ENCODE results near the gene CDH22.

The CDH22 gene

DNA sequence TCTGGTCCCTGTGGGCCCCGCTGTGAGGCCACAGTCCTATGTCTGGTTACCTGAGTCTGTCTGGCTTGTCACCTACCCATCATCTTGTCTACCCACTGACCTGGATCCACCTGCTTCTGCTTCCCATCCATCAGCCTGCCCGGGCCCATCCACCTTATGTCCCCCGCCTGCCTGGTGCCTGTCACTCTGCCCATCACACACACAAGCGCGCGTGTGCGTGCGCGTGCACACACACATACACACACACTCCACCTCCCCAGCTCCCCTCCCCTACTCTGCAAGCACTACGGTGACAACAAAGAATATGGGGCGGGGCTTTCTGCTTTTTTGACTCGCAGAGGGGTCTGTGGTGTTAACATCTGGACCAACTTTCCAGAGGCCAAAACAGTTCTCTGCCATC is 8.0 kb downstream of the CDH22 start:
- Histone ChIP-seq H3K4me1 (ENCODE audit: control insufficient read depth, insufficient read depth, low read length) (peaks cover 4% of the 10 kb centered on the region), H3K36me3 (ENCODE audit: control insufficient read depth, insufficient read depth, low read length) (no peaks in the 10 kb centered on the region), H3K9ac (ENCODE audit: low read length) (no peak overlapping the region), H3K27me3 (ENCODE audit: control insufficient read depth, insufficient read depth, low read length) (peaks cover 12% of the 10 kb centered on the region), H3K9me3 (ENCODE audit: control insufficient read depth, low read length) (no peaks in the 10 kb centered on the region), H3K4me3 (ENCODE audit: low read length) (no peak overlapping the region)

DNA sequence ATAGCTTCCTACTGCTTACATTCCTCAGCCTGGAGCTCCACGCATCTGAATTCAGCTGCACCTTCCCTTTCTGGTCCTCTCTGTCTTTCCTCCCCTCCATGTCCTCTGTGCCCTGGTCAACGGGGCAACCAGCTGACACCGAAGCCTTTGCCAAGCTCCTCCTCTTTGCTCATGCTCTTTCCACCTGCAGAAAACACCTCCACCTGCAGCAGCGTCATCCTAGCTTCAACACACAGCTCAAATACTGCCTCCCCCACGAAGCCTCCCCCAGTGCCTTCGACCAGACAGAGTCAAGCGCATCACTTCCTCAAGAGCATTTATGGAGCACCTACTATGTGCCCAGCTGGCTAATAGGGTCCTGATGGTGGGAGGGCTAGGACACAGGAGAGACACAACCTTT is 9.2 kb downstream of the CDH22 start:
- Histone ChIP-seq H3K4me3 (ENCODE audit: low read length) (no peak overlapping the region), H3K4me1 (ENCODE audit: control insufficient read depth, insufficient read depth, low read length) (no peaks in the 10 kb centered on the region), H3K9me3 (ENCODE audit: control insufficient read depth, low read length) (no peaks in the 10 kb centered on the region), H3K36me3 (ENCODE audit: control insufficient read depth, insufficient read depth, low read length) (no peaks in the 10 kb centered on the region), H3K9ac (ENCODE audit: low read length) (no peak overlapping the region), H3K27me3 (ENCODE audit: control insufficient read depth, insufficient read depth, low read length) (peaks cover 10% of the 10 kb centered on the region)

DNA sequence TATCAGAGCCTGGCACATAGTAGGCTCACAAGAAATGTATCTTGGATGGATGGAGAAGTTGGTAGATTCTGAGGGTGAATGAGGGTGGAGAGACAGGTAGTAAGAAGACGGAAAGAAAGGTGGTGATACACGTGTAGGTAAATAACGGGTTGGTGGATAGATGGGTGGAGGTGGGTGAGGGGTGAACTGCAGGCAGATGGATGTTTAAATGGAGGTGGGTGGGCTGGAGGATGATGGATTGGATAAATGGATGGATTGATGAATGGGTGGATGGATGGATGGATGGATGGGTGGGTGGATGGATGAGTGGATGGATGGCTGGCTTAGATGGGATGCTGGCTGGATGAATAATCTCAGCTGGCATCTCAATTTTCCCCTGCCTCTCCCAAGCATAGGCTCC is 9.9 kb downstream of the CDH22 start:
- H3K4me1 ChIP-seq (ENCODE audit: control insufficient read depth, insufficient read depth, low read length), result no peaks in the 10 kb centered on the region
- no peak overlapping the region for H3K9ac ChIP-seq (ENCODE audit: low read length)
- no peaks in the 10 kb centered on the region for H3K9me3 ChIP-seq (ENCODE audit: control insufficient read depth, low read length)
- no peak overlapping the region for H3K4me3 ChIP-seq (ENCODE audit: low read length)
- no peaks in the 10 kb centered on the region for H3K36me3 ChIP-seq (ENCODE audit: control insufficient read depth, insufficient read depth, low read length)
- H3K27me3 ChIP-seq (ENCODE audit: control insufficient read depth, insufficient read depth, low read length), result peaks cover 10% of the 10 kb centered on the region

DNA sequence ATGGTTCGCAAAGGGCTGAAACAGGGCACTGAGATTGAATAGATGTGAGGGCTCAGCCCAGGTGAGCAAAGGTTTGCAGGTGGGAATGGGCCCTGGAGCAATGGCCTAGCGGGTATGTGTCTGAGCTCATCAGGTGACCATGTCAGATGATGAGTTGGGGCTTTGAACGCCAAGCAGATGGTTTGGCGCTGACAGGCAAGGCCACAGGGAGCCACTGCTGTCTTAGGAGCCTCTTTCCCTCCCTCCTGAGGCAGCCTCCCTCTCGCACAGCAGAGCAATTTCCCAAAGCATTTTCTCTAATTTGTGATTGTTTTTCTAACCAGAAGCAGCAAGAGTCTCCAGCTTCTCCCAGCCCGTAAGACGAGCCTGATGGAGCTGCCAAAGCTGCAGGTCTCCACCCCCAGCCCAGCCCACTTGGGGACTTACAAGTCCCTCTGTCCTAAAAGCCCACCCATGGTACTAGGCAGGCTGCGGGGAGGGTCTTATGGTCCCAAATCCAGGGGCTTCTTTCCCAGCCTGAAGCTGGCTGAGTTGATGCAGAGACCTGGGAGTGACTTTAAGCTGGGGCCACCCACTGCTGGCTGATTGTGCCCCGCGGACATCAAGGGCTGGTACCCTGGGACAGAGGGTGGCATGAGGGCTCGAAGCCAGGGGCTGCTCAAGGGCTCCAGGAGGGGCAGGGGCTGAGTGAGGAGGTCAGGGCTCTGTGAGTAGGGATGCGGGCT is 11.6 kb downstream of the CDH22 start:
- Histone ChIP-seq H3K4me3 (ENCODE audit: low read length) (no peak overlapping the region), H3K36me3 (ENCODE audit: control insufficient read depth, insufficient read depth, low read length) (no peaks in the 10 kb centered on the region), H3K4me1 (ENCODE audit: control insufficient read depth, insufficient read depth, low read length) (no peaks in the 10 kb centered on the region), H3K9ac (ENCODE audit: low read length) (no peak overlapping the region), H3K9me3 (ENCODE audit: control insufficient read depth, low read length) (no peaks in the 10 kb centered on the region), H3K27me3 (ENCODE audit: control insufficient read depth, insufficient read depth, low read length) (peaks cover 1% of the 10 kb centered on the region)

DNA sequence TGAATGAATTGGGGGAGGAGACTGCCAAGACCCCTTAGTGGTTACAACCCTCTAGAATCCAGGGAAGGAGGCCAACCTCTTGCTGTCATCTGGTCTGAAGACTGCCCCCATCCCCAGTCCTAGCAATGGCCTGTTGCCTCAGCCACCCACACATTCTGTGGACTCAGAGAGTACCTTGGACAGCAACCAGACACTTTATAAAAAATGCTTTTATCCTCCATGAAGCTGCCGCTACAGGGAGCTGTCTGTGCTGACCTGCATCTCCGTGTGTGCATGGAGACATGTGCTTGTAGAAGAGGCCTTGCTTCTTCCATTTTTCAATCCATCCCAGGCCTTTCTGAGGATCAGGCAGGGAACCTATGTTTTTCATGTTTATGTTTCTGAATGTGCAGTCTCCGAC is 15.2 kb downstream of the CDH22 start:
- Histone ChIP-seq H3K4me1 (ENCODE audit: control insufficient read depth, insufficient read depth, low read length) (no peaks in the 10 kb centered on the region), H3K9ac (ENCODE audit: low read length) (no peak overlapping the region), H3K36me3 (ENCODE audit: control insufficient read depth, insufficient read depth, low read length) (no peaks in the 10 kb centered on the region), H3K4me3 (ENCODE audit: low read length) (no peak overlapping the region), H3K27me3 (ENCODE audit: control insufficient read depth, insufficient read depth, low read length) (peaks cover 5% of the 10 kb centered on the region), H3K9me3 (ENCODE audit: control insufficient read depth, low read length) (no peaks in the 10 kb centered on the region)

DNA sequence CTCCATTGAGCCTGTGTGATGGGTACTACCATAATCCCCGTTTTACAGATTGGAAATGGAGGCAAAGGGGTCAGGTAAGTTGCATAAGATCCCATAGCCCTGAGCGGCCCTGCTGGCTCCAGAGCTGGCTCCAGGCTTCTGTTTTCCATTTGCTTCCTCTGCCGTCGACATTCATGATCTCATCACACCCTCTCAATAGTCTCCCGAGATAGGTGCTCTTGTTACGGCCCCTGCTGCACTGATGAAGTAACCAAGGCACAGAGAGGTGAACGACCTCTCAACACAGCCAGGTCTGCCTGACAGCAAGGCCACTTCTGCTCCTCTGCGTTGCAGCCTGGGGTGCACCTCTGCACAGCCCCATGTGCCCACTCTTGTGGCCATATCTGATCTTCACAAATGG is 16.9 kb downstream of the CDH22 start:
- Histone ChIP-seq H3K27me3 (ENCODE audit: control insufficient read depth, insufficient read depth, low read length) (peaks cover 5% of the 10 kb centered on the region), H3K36me3 (ENCODE audit: control insufficient read depth, insufficient read depth, low read length) (no peaks in the 10 kb centered on the region), H3K4me1 (ENCODE audit: control insufficient read depth, insufficient read depth, low read length) (no peaks in the 10 kb centered on the region), H3K4me3 (ENCODE audit: low read length) (no peak overlapping the region), H3K9ac (ENCODE audit: low read length) (no peak overlapping the region), H3K9me3 (ENCODE audit: control insufficient read depth, low read length) (no peaks in the 10 kb centered on the region)

DNA sequence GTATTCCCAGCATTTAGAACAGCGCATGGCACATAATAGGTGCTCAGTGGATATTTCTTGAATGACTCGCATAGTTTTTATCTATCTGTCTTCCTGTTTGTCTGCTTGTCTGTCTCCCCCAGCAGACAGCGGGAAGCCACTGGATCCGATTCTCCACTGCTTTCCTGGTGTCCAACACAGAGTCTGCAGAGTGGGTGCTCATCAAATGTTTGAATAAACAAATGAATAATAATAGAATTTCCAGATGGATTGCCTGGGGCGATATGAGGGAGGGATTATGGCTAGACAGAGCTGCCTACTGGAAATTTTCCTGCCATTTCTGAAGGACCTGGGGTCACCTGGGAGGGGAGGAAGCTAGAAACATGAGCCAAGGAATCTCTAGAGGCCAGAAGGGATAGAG is 18.9 kb downstream of the CDH22 start:
- Histone ChIP-seq H3K4me3 (ENCODE audit: low read length) (no peak overlapping the region), H3K9ac (ENCODE audit: low read length) (no peak overlapping the region), H3K9me3 (ENCODE audit: control insufficient read depth, low read length) (no peaks in the 10 kb centered on the region), H3K36me3 (ENCODE audit: control insufficient read depth, insufficient read depth, low read length) (no peaks in the 10 kb centered on the region), H3K27me3 (ENCODE audit: control insufficient read depth, insufficient read depth, low read length) (peaks cover 9% of the 10 kb centered on the region), H3K4me1 (ENCODE audit: control insufficient read depth, insufficient read depth, low read length) (no peaks in the 10 kb centered on the region)

DNA sequence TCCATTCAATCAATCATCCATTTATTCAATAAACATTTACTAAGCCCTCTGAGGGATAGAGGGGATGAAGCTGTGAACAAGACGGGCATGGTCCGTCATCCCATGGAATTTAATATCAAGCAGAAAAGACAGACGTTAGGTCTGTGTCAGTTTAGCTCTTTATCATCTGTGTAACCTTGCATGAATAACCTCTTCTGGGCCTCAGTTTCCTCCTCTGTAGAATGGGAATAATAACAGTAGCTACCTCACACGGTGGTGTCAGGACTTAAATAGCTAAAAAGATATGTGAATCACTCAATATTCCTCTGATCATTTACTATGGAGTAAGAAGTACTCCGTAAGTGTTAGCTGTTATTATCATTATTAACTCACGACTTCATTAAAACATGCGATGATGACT is 21.3 kb downstream of the CDH22 start:
- Histone ChIP-seq H3K36me3 (ENCODE audit: control insufficient read depth, insufficient read depth, low read length) (no peaks in the 10 kb centered on the region), H3K27me3 (ENCODE audit: control insufficient read depth, insufficient read depth, low read length) (peaks cover 13% of the 10 kb centered on the region), H3K9ac (ENCODE audit: low read length) (no peak overlapping the region), H3K9me3 (ENCODE audit: control insufficient read depth, low read length) (no peaks in the 10 kb centered on the region), H3K4me3 (ENCODE audit: low read length) (no peak overlapping the region), H3K4me1 (ENCODE audit: control insufficient read depth, insufficient read depth, low read length) (no peaks in the 10 kb centered on the region)

DNA sequence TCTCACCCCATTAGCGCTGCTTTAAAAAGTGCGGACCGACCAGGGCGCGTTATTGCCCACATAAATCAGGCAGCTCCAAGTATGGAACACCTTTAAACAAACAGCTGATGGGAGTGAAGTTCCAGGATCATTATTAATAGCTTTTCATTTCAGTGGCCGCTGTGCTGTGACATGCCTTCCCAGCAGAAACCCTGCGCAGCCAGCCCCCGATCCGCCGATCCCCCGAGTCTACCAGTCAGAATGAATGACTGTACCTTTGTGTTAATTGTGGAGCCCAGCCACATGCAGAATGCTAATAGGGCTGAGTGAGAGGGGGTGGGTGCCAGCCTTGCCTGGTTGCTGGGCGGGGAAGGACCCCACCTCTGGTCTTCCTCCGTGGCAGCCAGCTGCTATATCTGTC is 21.9 kb downstream of the CDH22 start:
- Histone ChIP-seq H3K4me3 (ENCODE audit: low read length) (no peak overlapping the region), H3K9me3 (ENCODE audit: control insufficient read depth, low read length) (no peaks in the 10 kb centered on the region), H3K36me3 (ENCODE audit: control insufficient read depth, insufficient read depth, low read length) (no peaks in the 10 kb centered on the region), H3K4me1 (ENCODE audit: control insufficient read depth, insufficient read depth, low read length) (no peaks in the 10 kb centered on the region), H3K9ac (ENCODE audit: low read length) (no peak overlapping the region), H3K27me3 (ENCODE audit: control insufficient read depth, insufficient read depth, low read length) (peaks cover 9% of the 10 kb centered on the region)

DNA sequence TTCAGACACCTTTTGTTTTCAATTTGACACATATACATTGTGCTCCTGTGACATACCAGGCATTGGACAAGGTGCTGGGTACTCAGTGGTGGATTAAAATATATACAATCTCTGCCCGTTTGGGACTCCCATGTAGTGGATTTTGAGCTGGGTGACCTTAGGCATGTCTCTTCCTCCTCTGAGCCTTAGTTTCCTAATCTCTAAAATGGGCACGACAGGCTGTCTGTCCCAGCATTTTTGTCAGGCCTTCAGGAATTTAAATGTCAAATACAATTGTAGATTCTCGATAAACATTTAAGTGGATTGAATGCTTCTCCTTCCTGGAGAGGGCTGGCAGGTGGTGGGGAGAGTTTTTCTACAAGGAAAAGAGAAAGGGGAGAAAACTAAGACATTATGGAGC is 22.6 kb downstream of the CDH22 start:
- Histone ChIP-seq H3K27me3 (ENCODE audit: control insufficient read depth, insufficient read depth, low read length) (peaks cover 8% of the 10 kb centered on the region), H3K36me3 (ENCODE audit: control insufficient read depth, insufficient read depth, low read length) (no peaks in the 10 kb centered on the region), H3K9ac (ENCODE audit: low read length) (no peak overlapping the region), H3K9me3 (ENCODE audit: control insufficient read depth, low read length) (no peaks in the 10 kb centered on the region), H3K4me3 (ENCODE audit: low read length) (no peak overlapping the region), H3K4me1 (ENCODE audit: control insufficient read depth, insufficient read depth, low read length) (no peaks in the 10 kb centered on the region)

DNA sequence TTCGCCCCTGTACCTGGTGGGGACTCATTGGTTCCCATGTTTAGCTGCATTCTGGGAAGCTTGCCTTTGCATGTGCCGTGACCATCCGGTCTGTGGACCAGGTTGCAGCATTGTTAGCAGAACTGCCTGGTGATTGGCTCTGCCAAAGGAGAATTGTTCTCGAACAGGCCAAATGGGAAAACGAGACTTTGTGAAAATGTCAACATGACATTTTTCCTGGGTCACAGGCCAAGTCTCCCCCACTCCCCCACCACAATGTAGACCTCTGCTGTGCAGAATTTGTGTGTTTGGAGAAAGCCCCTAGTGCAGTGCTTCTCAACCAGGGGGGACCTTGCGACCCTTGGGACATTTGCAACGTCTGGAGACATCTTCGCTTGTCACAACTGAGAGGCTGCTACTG is 23.2 kb downstream of the CDH22 start:
- H3K9ac ChIP-seq (ENCODE audit: low read length), result no peak overlapping the region
- H3K36me3 ChIP-seq (ENCODE audit: control insufficient read depth, insufficient read depth, low read length), result no peaks in the 10 kb centered on the region
- H3K4me3 ChIP-seq (ENCODE audit: low read length), result no peak overlapping the region
- H3K9me3 ChIP-seq (ENCODE audit: control insufficient read depth, low read length), result no peaks in the 10 kb centered on the region
- H3K4me1 ChIP-seq (ENCODE audit: control insufficient read depth, insufficient read depth, low read length), result no peaks in the 10 kb centered on the region
- H3K27me3 ChIP-seq (ENCODE audit: control insufficient read depth, insufficient read depth, low read length), result peaks cover 8% of the 10 kb centered on the region

DNA sequence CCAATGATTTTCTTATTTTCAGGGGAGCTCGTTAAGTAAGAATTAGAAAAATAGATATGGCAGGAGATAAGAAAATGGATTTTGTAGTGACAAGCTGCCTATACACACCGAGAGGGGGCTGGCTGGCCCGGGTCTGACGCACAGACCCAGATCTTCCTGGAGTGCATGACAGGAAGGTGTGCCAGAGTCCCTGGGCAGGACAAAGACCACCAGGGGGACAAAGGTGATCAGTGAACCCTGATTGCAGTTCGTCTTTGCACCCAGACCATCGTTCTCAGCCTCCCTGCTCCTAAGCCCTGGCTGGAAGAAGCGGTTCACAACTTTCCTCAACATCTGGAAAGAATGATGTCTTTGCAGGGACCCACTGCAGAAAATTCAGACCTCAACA is 24.3 kb downstream of the CDH22 start:
- Histone ChIP-seq H3K4me1 (ENCODE audit: control insufficient read depth, insufficient read depth, low read length) (no peaks in the 10 kb centered on the region), H3K27me3 (ENCODE audit: control insufficient read depth, insufficient read depth, low read length) (peaks cover 8% of the 10 kb centered on the region), H3K4me3 (ENCODE audit: low read length) (no peak overlapping the region), H3K36me3 (ENCODE audit: control insufficient read depth, insufficient read depth, low read length) (no peaks in the 10 kb centered on the region), H3K9me3 (ENCODE audit: control insufficient read depth, low read length) (no peaks in the 10 kb centered on the region), H3K9ac (ENCODE audit: low read length) (no peak overlapping the region)
